ENCODE measurements around the gene DTYMK.

DNA sequence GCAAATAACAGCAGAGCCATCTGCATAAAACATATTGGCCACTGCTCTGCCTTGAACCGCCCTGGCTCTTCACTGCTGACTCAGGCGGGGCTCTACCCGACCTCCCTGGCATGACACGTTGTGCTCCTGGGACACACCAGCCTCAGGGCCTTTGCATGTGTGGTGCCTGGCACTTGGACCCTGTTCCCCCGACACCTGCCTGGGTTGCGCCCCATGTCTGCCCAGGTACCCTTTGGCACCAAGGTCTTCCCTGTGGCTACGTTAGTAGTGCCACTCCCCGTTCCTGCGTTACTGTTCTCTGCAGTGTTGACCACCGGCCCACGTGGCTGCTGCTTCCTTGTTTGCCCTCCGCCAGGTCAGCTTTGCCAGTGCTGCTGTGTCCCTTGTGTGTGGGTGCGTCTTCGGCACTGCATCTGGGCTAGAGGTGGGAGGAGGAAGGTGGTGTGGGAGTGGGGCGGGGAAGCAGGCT is 28.8 kb downstream of the DTYMK start:
- TF ChIP-seq NFE2L2 (IDR thresholded peaks at IDR 0.05; ENCODE audit: low read depth, low read length): no peak
- TF ChIP-seq, protein P1, sequence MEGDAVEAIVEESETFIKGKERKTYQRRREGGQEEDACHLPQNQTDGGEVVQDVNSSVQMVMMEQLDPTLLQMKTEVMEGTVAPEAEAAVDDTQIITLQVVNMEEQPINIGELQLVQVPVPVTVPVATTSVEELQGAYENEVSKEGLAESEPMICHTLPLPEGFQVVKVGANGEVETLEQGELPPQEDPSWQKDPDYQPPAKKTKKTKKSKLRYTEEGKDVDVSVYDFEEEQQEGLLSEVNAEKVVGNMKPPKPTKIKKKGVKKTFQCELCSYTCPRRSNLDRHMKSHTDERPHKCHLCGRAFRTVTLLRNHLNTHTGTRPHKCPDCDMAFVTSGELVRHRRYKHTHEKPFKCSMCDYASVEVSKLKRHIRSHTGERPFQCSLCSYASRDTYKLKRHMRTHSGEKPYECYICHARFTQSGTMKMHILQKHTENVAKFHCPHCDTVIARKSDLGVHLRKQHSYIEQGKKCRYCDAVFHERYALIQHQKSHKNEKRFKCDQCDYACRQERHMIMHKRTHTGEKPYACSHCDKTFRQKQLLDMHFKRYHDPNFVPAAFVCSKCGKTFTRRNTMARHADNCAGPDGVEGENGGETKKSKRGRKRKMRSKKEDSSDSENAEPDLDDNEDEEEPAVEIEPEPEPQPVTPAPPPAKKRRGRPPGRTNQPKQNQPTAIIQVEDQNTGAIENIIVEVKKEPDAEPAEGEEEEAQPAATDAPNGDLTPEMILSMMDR (conservative IDR thresholded peaks at IDR 0.05; ENCODE audit: low read depth, low read length): no peak
- TF ChIP-seq RCOR1 (IDR thresholded peaks at IDR 0.05; ENCODE audit: insufficient replicate concordance, low read length): no peak
- TF ChIP-seq POLR2A (IDR thresholded peaks at IDR 0.05; ENCODE audit: low read depth, low read length): no peak
- TF ChIP-seq SMC3 (IDR thresholded peaks at IDR 0.05; ENCODE audit: low read depth, low read length): no peak
- TF ChIP-seq RFX5 (IDR thresholded peaks at IDR 0.05; ENCODE audit: low read depth, low read length): no peak
- TF ChIP-seq, protein P2, sequence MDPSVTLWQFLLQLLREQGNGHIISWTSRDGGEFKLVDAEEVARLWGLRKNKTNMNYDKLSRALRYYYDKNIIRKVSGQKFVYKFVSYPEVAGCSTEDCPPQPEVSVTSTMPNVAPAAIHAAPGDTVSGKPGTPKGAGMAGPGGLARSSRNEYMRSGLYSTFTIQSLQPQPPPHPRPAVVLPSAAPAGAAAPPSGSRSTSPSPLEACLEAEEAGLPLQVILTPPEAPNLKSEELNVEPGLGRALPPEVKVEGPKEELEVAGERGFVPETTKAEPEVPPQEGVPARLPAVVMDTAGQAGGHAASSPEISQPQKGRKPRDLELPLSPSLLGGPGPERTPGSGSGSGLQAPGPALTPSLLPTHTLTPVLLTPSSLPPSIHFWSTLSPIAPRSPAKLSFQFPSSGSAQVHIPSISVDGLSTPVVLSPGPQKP (IDR thresholded peaks at IDR 0.05; ENCODE audit: borderline replicate concordance, low read depth, low read length): no peak
- no peak for TF ChIP-seq BHLHE40 (IDR thresholded peaks at IDR 0.05; ENCODE audit: low read depth, low read length)
- no peak for TF ChIP-seq RAD21 (IDR thresholded peaks at IDR 0.05; ENCODE audit: low read length)
- TF ChIP-seq, protein P3, sequence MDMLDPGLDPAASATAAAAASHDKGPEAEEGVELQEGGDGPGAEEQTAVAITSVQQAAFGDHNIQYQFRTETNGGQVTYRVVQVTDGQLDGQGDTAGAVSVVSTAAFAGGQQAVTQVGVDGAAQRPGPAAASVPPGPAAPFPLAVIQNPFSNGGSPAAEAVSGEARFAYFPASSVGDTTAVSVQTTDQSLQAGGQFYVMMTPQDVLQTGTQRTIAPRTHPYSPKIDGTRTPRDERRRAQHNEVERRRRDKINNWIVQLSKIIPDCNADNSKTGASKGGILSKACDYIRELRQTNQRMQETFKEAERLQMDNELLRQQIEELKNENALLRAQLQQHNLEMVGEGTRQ (IDR thresholded peaks at IDR 0.05; ENCODE audit: low read depth, low read length): no peak
- no peak for TF ChIP-seq CEBPB (IDR thresholded peaks at IDR 0.05; ENCODE audit: low read depth, low read length)
